NB4 (cell line): Measurements from ENCODE around the gene ZSWIM3.

Source experiments
- DNase-seq: peaks from one replicate; pipeline ENCODE4 v3.0.0; 2010; ENCODE audit warnings: low read depth
- H3K4me3 ChIP-seq: one replicate; pipeline ENCODE4 v1.5.1; 2011; ENCODE audit warnings: mild to moderate bottlenecking, low read depth, low read length, moderate library complexity
- CTCF ChIP-seq: IDR thresholded peaks from one replicate; pipeline ENCODE4 v1.5.1; 2012; ENCODE audit warnings: low read depth, low read length
- MAX ChIP-seq: IDR thresholded peaks from 2 replicates; pipeline ENCODE4 v1.6.1; 2011; ENCODE audit warnings: low read depth, low read length
- MYC ChIP-seq: IDR thresholded peaks from 2 replicates; pipeline ENCODE4 v1.6.1; 2011; ENCODE audit warnings: low read depth, low read length
- POLR2A ChIP-seq: IDR thresholded peaks from 2 replicates; pipeline ENCODE4 v1.6.1; 2011; ENCODE audit warnings: mild to moderate bottlenecking; ENCODE audit not compliant: insufficient read length; ENCODE audit errors: extremely low read depth

ZSWIM3 gene

GRCh38 chr20:45880988-45881788 is 23.8 kb downstream of the ZSWIM3 start, which contains the start of gene ZSWIM1:
Gene ZSWIM1, plus strand, starts transcription at chr20:45881227. Its CDS starts 1,366 bp downstream, at chr20:45882593.
- DNase-seq: peak; percentile 99
- H3K4me3 ChIP-seq: peak within 1 kb of the TSS; percentile 100
- TF ChIP-seq MAX (no peak), CTCF (no peak), POLR2A (peak; percentile 97), MYC (no peak)

- TF ChIP-seq MYC: no peak
- no peak for TF ChIP-seq MAX
- TF ChIP-seq CTCF: no peak
- no peak for TF ChIP-seq POLR2A
- no peak for DNase-seq
- no peak overlapping the region for H3K4me3 ChIP-seq
These were observed 25.2 kb downstream of the ZSWIM3 start for GRCh38 chr20:45882469-45883099.

GRCh38 chr20:45883100-45883469 is 25.7 kb downstream of the ZSWIM3 start:
- DNase-seq: no peak
- no peak overlapping the region for H3K4me3 ChIP-seq
- TF ChIP-seq POLR2A (no peak), MAX (no peak), CTCF (no peak), MYC (no peak)

- H3K4me3 ChIP-seq: no peak overlapping the region
- no peak for DNase-seq
- no peak for TF ChIP-seq MAX
- TF ChIP-seq CTCF: no peak
- no peak for TF ChIP-seq MYC
- no peak for TF ChIP-seq POLR2A
These were observed 29.4 kb downstream of the ZSWIM3 start for GRCh38 chr20:45886590-45887345.

- DNase-seq: no peak
- H3K4me3 ChIP-seq: no peak within 1 kb of the TSS
- TF ChIP-seq MAX (no peak), CTCF (no peak), POLR2A (no peak), MYC (no peak)
These were observed 29.9 kb downstream of the ZSWIM3 start, which contains the start of gene SPATA25 for GRCh38 chr20:45887346-45887715. Gene SPATA25, minus strand, starts transcription at chr20:45887622. Its CDS starts 32 bp downstream, at chr20:45887590.
